ENCODE results near the gene HEATR3. TPM values are rescaled to one million over a fixed set of nuclear protein-coding genes. Genes with fewer than 3 reads are reported as not detected.
"Not testable (repeated sequence)": the region's sequence is repeated elsewhere in the genome, so short reads cannot be mapped to it uniquely, and the experiment has no call there.

The HEATR3 gene
- total and polyA plus RNA-seq, 9 donors = 11.2 to 19.0 (median 15.2) TPM

DNA sequence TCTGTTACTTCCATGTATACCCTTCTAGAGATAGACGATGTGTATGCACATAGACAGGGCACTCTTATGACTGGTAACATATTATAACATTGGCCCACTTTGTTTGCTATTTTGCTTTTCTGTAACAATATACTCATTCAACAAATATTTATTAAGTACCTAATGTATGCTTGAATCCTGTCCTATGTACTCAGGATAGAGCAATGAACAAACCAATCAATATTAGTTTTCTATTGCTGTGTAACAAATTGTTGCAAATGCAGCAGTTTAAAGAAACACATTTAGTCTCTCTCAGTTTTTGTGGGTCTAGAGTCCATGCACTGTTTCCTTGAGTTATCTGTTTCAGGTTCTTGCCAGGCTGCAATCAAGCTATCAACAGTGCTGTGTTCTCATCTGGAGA is 57.6 kb downstream of the HEATR3 start:
- no peaks in the 10 kb centered on the region for H3K4me1 ChIP-seq (ENCODE audit: control insufficient read depth, insufficient read depth, low read length)
- H3K4me3 ChIP-seq (ENCODE audit: low read length) = no peak overlapping the region
- no peaks in the 10 kb centered on the region for H3K36me3 ChIP-seq (ENCODE audit: control insufficient read depth, insufficient read depth, low read length)
- DNase-seq = no peak
- H3K9me3 ChIP-seq (replicated peaks; ENCODE audit: control insufficient read depth, low read depth, low read length) = no peaks in the 10 kb centered on the region
- no peaks in the 10 kb centered on the region for H3K27me3 ChIP-seq (ENCODE audit: control insufficient read depth, insufficient read depth, low read length)
- H3K27ac ChIP-seq (ENCODE audit: low read length) = no peak overlapping the region
- no CpG with 5 or more reads among the region's 1 CpG for WGBS (ENCODE audit: insufficient coverage)

DNA sequence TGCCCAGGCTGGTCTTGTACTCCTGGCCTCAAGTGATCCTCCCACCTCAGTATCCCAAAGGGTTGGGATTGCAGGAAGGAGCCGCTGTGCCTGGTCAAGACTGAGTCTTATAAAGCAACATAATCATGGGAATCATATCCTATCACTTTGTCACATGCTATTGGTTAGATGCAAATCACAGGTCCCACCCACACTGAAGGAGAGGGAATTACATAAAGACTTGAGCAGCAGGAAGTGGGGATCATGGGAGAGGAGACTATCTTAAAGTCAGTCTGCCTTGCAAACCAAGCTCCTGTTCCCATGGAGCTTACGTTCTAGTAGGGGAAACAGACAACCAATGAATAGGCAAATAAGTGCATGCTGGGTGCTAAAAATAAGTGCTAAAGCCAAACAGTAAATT is 59.0 kb downstream of the HEATR3 start:
- Histone ChIP-seq H3K27ac (ENCODE audit: low read length) (no peak overlapping the region), H3K4me1 (ENCODE audit: control insufficient read depth, insufficient read depth, low read length) (no peaks in the 10 kb centered on the region), H3K27me3 (ENCODE audit: control insufficient read depth, insufficient read depth, low read length) (no peaks in the 10 kb centered on the region), H3K36me3 (ENCODE audit: control insufficient read depth, insufficient read depth, low read length) (no peaks in the 10 kb centered on the region), H3K4me3 (ENCODE audit: low read length) (no peak overlapping the region), H3K9me3 (replicated peaks; ENCODE audit: control insufficient read depth, low read depth, low read length) (no peaks in the 10 kb centered on the region)
- WGBS (ENCODE audit: insufficient coverage) = 67% methylated on average over 1 of the region's 2 CpGs
- DNase-seq = no peak

DNA sequence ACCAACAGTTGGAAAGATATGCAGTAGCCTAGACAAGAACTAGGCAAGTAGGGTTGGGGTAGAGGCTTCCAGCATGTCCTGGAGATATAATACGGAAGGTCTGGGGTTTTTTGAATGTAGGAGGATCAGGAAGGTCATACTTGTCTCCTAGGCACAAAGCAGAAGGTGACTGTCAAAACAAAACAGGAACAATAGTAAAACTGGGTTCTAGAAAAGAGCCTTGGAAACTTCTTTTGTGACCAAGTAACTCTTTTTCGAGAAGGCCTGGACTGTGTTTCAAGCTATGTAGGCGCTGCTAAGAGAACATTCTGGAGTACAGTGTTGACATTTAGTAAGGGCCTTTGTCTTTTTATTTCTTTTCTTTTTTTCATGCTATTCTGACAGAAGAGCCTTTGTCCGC is 60.4 kb downstream of the HEATR3 start:
- no peaks in the 10 kb centered on the region for H3K36me3 ChIP-seq (ENCODE audit: control insufficient read depth, insufficient read depth, low read length)
- no peak overlapping the region for H3K4me3 ChIP-seq (ENCODE audit: low read length)
- H3K4me1 ChIP-seq (ENCODE audit: control insufficient read depth, insufficient read depth, low read length) = no peaks in the 10 kb centered on the region
- no peak for DNase-seq
- H3K27me3 ChIP-seq (ENCODE audit: control insufficient read depth, insufficient read depth, low read length) = peaks cover under 1% of the 10 kb centered on the region
- no peak overlapping the region for H3K27ac ChIP-seq (ENCODE audit: low read length)
- no peaks in the 10 kb centered on the region for H3K9me3 ChIP-seq (replicated peaks; ENCODE audit: control insufficient read depth, low read depth, low read length)
- WGBS (ENCODE audit: insufficient coverage) = 90% methylated on average over 2 of the region's 4 CpGs

DNA sequence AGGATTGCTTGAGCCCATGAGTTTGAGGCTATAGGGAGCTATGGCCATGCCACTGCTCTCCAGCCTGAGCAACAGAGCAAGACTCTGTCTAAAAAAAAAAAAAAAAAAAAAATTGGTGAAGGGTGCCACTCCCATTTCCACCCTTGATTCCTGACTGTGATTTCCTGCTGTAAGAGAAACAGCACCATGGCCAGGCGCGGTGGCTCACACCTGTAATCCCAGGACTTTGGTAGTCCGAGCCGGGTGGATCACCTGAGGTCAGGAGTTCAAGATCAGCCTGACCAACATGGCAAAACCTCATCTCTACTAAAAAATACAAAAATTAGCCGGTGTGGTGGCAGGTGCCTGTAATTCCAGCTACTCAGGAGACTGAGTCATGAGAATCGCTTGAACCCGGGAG is 66.8 kb downstream of the HEATR3 start:
- not testable (repeated sequence) for H3K9me3 ChIP-seq (replicated peaks; ENCODE audit: control insufficient read depth, low read depth, low read length); H3K27ac ChIP-seq (ENCODE audit: low read length); H3K27me3 ChIP-seq (ENCODE audit: control insufficient read depth, insufficient read depth, low read length); DNase-seq; H3K4me1 ChIP-seq (ENCODE audit: control insufficient read depth, insufficient read depth, low read length); H3K36me3 ChIP-seq (ENCODE audit: control insufficient read depth, insufficient read depth, low read length); H3K4me3 ChIP-seq (ENCODE audit: low read length)
- WGBS (ENCODE audit: insufficient coverage) = 81% methylated on average over 4 of the region's 7 CpGs

DNA sequence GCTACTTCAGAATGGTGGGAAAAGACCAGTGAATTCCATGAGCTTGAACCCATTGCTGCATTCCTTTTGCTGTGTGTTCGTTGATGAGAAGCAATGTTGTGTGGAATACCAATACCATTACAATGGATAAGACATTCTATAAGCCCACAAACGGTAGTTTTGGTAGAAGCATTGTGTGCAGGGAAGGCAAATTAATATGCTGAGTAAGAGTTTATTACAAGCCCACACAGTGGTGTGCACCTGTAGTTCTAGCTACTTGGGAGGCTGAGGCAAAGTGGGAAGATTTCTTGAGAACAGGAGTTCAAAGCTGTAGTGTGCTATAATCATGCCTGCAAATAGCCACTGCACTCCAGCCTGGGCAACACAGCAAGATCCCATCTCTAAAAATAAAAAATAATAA is 67.4 kb downstream of the HEATR3 start:
- no peaks in the 10 kb centered on the region for H3K9me3 ChIP-seq (replicated peaks; ENCODE audit: control insufficient read depth, low read depth, low read length)
- H3K4me3 ChIP-seq (ENCODE audit: low read length) = no peak overlapping the region
- H3K4me1 ChIP-seq (ENCODE audit: control insufficient read depth, insufficient read depth, low read length) = no peaks in the 10 kb centered on the region
- H3K27ac ChIP-seq (ENCODE audit: low read length) = no peak overlapping the region
- H3K36me3 ChIP-seq (ENCODE audit: control insufficient read depth, insufficient read depth, low read length) = no peaks in the 10 kb centered on the region
- peaks cover 2% of the 10 kb centered on the region for H3K27me3 ChIP-seq (ENCODE audit: control insufficient read depth, insufficient read depth, low read length)
- no peak for DNase-seq
- WGBS (ENCODE audit: insufficient coverage) = no CpG with 5 or more reads among the region's 2 CpGs

DNA sequence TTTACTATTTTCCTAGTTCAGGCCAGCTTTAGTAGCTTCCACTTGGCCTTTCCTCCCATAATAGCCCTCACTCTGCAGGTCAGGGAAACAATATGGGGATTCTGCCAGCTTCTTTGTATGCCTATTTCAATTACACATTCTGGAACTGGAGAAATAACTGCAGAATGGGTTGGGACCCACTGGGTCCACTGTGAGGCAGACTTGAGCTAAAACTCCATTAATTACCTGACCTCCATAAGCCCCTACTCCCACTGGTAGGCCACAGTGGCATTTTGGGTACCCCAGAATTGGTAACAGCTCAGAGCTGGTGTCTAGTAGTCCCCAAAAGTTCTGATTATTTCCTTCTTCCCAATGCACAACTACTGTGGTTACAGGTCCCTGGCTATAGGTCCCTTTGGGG is 70.6 kb downstream of the HEATR3 start:
- no peaks in the 10 kb centered on the region for H3K36me3 ChIP-seq (ENCODE audit: control insufficient read depth, insufficient read depth, low read length)
- no peak for DNase-seq

DNA sequence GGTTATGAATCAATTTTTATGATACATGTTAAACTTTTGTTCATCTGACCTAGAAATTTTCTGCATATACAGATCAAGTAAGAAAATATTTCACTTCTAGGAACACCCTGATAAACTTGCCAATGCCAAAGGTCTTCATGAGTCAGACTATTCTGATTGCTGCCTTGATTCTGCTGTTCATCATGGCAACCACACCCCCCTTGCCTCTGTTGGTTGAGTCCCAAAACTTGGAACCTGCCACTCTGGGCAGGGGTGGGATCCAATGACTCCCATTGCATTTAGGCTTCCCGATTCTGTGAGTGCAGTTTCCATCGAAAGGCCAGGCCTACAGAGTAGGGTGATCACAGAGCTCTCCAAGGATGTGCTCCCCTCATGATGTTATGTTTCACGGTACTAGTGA is 71.5 kb downstream of the HEATR3 start:
- peaks cover 4% of the 10 kb centered on the region for H3K9me3 ChIP-seq (replicated peaks; ENCODE audit: control insufficient read depth, low read depth, low read length)
- H3K36me3 ChIP-seq (ENCODE audit: control insufficient read depth, insufficient read depth, low read length) = no peaks in the 10 kb centered on the region
- no peaks in the 10 kb centered on the region for H3K27me3 ChIP-seq (ENCODE audit: control insufficient read depth, insufficient read depth, low read length)
- DNase-seq = no peak
- no peaks in the 10 kb centered on the region for H3K4me1 ChIP-seq (ENCODE audit: control insufficient read depth, insufficient read depth, low read length)
- whole genome bisulfite sequencing (ENCODE audit: insufficient coverage) = 90% methylated on average over 2 of the region's 3 CpGs
- no peak overlapping the region for H3K27ac ChIP-seq (ENCODE audit: low read length)
- H3K4me3 ChIP-seq (ENCODE audit: low read length) = no peak overlapping the region

More for the DNA sequence above, 70.6 kb downstream of the HEATR3 start:
- peaks cover 4% of the 10 kb centered on the region for H3K9me3 ChIP-seq (replicated peaks; ENCODE audit: control insufficient read depth, low read depth, low read length)
- H3K4me1 ChIP-seq (ENCODE audit: control insufficient read depth, insufficient read depth, low read length) = no peaks in the 10 kb centered on the region
- H3K4me3 ChIP-seq (ENCODE audit: low read length) = no peak overlapping the region
- no peak overlapping the region for H3K27ac ChIP-seq (ENCODE audit: low read length)
- H3K27me3 ChIP-seq (ENCODE audit: control insufficient read depth, insufficient read depth, low read length) = no peaks in the 10 kb centered on the region

DNA sequence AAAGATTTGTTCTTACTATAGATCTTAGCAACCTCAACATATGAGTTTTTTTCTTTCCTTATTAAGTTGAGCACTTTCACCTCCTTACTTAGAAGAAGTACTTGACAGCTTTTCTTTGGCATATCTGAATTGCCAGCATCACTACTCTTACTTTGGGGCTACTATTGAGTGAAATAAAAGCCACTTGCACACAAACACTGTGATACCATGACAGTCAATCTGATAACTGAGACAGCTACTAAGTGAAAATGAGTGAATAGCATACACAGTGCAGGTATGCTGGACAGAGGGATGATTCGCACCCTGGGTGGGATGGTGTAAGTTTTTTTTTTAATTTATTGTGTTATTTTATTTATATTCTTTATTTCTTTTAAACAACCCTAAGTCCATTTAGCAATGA is 73.8 kb downstream of the HEATR3 start:
- WGBS (ENCODE audit: insufficient coverage) = no CpG with 5 or more reads among the region's 1 CpG
- DNase-seq = no peak
- H3K4me3 ChIP-seq (ENCODE audit: low read length) = no peak overlapping the region
- H3K27ac ChIP-seq (ENCODE audit: low read length) = no peak overlapping the region
- no peaks in the 10 kb centered on the region for H3K4me1 ChIP-seq (ENCODE audit: control insufficient read depth, insufficient read depth, low read length)
- H3K9me3 ChIP-seq (replicated peaks; ENCODE audit: control insufficient read depth, low read depth, low read length) = peaks cover 4% of the 10 kb centered on the region
- H3K27me3 ChIP-seq (ENCODE audit: control insufficient read depth, insufficient read depth, low read length) = no peaks in the 10 kb centered on the region
- H3K36me3 ChIP-seq (ENCODE audit: control insufficient read depth, insufficient read depth, low read length) = no peaks in the 10 kb centered on the region

DNA sequence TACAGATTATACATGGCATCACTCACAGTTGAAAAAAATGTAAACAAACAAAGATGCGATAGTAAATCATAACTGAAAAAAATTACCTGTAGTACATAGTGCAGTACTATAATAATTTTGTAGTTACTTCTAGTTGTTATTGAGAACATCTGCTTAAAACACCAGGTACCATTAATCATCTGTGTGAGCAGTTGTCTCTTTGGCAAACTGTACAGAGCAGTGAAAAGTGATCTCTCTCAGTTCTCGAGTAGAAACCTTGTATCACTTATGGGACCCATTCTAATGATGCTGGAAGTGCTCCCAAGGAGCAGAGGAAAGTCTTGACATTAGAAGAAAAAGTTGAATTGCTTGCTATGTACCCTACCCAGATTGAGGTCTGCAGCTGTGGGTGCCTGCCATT is 78.4 kb downstream of the HEATR3 start:
- H3K27ac ChIP-seq (ENCODE audit: low read length) = no peak overlapping the region
- no peak for DNase-seq
- peaks cover 4% of the 10 kb centered on the region for H3K9me3 ChIP-seq (replicated peaks; ENCODE audit: control insufficient read depth, low read depth, low read length)
- H3K27me3 ChIP-seq (ENCODE audit: control insufficient read depth, insufficient read depth, low read length) = no peaks in the 10 kb centered on the region
- H3K4me1 ChIP-seq (ENCODE audit: control insufficient read depth, insufficient read depth, low read length) = no peaks in the 10 kb centered on the region
- no peaks in the 10 kb centered on the region for H3K36me3 ChIP-seq (ENCODE audit: control insufficient read depth, insufficient read depth, low read length)
- whole genome bisulfite sequencing (ENCODE audit: insufficient coverage) = no CpG with 5 or more reads among the region's 2 CpGs
- no peak overlapping the region for H3K4me3 ChIP-seq (ENCODE audit: low read length)

DNA sequence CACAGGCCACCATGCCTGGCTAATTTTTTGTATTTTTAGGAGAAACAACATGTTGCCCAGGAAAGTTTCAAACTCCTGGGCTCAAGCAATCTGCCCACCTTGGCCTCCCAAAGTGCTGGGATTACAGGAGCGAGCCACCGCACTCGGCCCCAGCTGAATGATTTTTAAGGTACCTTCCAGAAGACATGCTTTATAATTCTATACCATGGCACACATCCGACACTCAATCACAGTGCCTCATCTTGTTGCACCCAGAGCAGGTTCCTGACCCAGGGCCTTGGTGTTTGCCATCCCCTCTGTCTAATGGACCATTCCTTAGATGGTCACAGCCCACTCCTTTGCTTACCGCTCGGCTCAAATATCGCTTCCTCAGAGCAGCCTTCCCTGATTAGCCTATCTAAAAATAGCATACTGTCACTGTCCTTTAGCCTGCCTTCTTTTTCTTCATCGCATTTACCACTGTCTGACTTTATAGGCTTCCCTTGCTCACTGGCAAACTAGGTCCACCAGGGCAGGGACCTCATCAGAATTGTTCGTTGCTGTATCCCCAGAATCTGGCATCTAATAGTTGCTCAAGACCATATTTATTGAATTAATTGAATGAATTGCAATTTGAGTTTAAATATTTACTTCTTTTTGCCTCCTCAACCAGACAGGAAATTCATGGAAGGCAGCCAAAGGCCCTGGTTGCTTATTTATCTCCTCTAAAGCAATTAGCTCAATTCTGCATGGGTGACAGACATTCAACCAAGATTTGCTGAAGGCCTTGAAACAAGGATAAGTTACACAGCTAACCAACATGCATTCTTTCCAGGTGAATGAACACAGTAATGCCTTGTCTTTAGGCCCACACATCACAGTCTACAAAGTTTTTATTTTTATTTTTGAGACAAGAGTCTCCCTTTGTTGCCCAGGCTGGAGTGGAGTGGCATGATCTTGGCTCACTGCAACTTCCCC is 81.0 kb downstream of the HEATR3 start:
- DNase-seq = no peak

More for the DNA sequence above, 81.0 kb downstream of the HEATR3 start:
- H3K27ac ChIP-seq (ENCODE audit: low read length) = no peak overlapping the region
- no peak overlapping the region for H3K4me3 ChIP-seq (ENCODE audit: low read length)
- H3K4me1 ChIP-seq (ENCODE audit: control insufficient read depth, insufficient read depth, low read length) = no peaks in the 10 kb centered on the region
- WGBS (ENCODE audit: insufficient coverage) = 87% methylated on average over 7 of the region's 9 CpGs
- H3K27me3 ChIP-seq (ENCODE audit: control insufficient read depth, insufficient read depth, low read length) = no peaks in the 10 kb centered on the region
- H3K9me3 ChIP-seq (replicated peaks; ENCODE audit: control insufficient read depth, low read depth, low read length) = no peaks in the 10 kb centered on the region
- no peaks in the 10 kb centered on the region for H3K36me3 ChIP-seq (ENCODE audit: control insufficient read depth, insufficient read depth, low read length)

All from muscle of leg (tissue), 11 donors.